DND-41 (cell line): ENCODE data around the gene ACBD6.

Experiments
- EZH2 ChIP-seq: IDR thresholded peaks from 3 replicates; pipeline ENCODE4 v1.6.1; 2012; ENCODE audit warnings: borderline replicate concordance, low read depth, mild to moderate bottlenecking, moderate library complexity, low read length, inconsistent platforms; ENCODE audit not compliant: severe bottlenecking
- TF ChIP-seq, protein P1 (sequence below): IDR thresholded peaks from 2 replicates; pipeline ENCODE4 v1.5.1; 2012; ENCODE audit warnings: borderline replicate concordance, low read length, moderate library complexity, mild to moderate bottlenecking; ENCODE audit not compliant: poor library complexity, severe bottlenecking; ENCODE audit errors: extremely low read depth

DNA sequence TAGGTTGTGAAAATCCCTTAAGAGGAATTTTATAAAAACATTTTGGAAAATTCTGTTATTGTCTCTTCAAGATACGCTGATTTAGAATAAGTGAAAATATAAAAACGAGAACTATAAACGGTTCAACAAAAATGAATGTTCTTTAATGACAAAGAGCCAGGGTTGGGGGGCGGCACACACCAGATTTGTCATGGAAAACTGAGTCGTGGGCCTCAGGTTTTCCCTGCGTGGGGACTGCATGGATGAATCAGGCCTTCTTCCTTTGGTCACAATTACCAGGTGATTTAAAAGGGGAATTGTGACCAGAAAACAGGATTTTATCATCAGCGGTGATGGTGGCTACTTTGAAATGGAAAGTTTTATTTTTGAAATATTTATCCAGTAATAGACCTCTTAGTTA lies 263.7 kb downstream of the ACBD6 start:
- TF ChIP-seq, protein P1, sequence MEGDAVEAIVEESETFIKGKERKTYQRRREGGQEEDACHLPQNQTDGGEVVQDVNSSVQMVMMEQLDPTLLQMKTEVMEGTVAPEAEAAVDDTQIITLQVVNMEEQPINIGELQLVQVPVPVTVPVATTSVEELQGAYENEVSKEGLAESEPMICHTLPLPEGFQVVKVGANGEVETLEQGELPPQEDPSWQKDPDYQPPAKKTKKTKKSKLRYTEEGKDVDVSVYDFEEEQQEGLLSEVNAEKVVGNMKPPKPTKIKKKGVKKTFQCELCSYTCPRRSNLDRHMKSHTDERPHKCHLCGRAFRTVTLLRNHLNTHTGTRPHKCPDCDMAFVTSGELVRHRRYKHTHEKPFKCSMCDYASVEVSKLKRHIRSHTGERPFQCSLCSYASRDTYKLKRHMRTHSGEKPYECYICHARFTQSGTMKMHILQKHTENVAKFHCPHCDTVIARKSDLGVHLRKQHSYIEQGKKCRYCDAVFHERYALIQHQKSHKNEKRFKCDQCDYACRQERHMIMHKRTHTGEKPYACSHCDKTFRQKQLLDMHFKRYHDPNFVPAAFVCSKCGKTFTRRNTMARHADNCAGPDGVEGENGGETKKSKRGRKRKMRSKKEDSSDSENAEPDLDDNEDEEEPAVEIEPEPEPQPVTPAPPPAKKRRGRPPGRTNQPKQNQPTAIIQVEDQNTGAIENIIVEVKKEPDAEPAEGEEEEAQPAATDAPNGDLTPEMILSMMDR = no peak
- no peak for TF ChIP-seq EZH2
